Activated B cell treated with CpG ODN at 0.5 μM for 24 hours (primary cell): Measurements from ENCODE around the gene ZC3H6. TPM values are rescaled to one million over a fixed set of nuclear protein-coding genes. Genes with fewer than 3 reads are reported as not detected.

Experiments used
- ATAC-seq: fragments of 200-7000 bp; cut with Tn5 transposase; one replicate; pipeline ENCODE4 v1.10.0; 2021; ENCODE audit warnings: low read depth, mild to moderate bottlenecking, moderate library complexity
- CTCF ChIA-PET: fragments of 350-600 bp; sonication (Branson Sonifier 250); formaldehyde crosslinking; loops from one replicate; lab custom pipeline; 2021; ENCODE audit warnings: antibody characterized with exemption; lab: Charles Lee
- POLR2A ChIA-PET: fragments of 350-600 bp; sonication (Branson Sonifier 250); formaldehyde crosslinking; loops from one replicate; lab custom pipeline; 2021; ENCODE audit warnings: antibody characterized with exemption; lab: Charles Lee
- DNase-seq: peaks from one replicate; pipeline ENCODE4 v3.0.0; 2022
- H3K27ac Mint-ChIP-seq: one replicate; pipeline ENCODE4 v1.8.0; 2020; ENCODE audit warnings: mixed read lengths
- H3K27me3 Mint-ChIP-seq: one replicate; pipeline ENCODE4 v1.8.0; 2021; ENCODE audit warnings: mixed read lengths
- H3K36me3 Mint-ChIP-seq: one replicate; pipeline ENCODE4 v1.8.0; 2021; ENCODE audit warnings: low read depth, mixed read lengths
- H3K4me1 Mint-ChIP-seq: one replicate; pipeline ENCODE4 v1.8.0; 2021; ENCODE audit warnings: mixed read lengths
- H3K4me3 Mint-ChIP-seq: one replicate; pipeline ENCODE4 v1.8.0; 2020; ENCODE audit warnings: mild to moderate bottlenecking, mixed read lengths
- H3K9me3 Mint-ChIP-seq: one replicate; pipeline ENCODE4 v1.8.0; 2020; ENCODE audit warnings: mixed read lengths
- intact Hi-C: fragments of 100-400 bp; cut with micrococcal nuclease; formaldehyde crosslinking; loops from one replicate; pipeline ENCODE4 v1.15.1; 2024
- total RNA-seq: library from RNA; stranded (reverse); gene quantifications from 2 replicates; pipeline ENCODE4 v1.2.3, GENCODE V29; 2022
- TF ChIP-seq, protein P1 (sequence below): fragments of 200-600 bp; IDR thresholded peaks from one replicate; pipeline ENCODE4 v1.8.0; 2022; ENCODE audit warnings: antibody characterized with exemption, mild to moderate bottlenecking

Gene ZC3H6
- total RNA-seq, 1 donor from 2014 or later, result 7.3 TPM

DNA sequence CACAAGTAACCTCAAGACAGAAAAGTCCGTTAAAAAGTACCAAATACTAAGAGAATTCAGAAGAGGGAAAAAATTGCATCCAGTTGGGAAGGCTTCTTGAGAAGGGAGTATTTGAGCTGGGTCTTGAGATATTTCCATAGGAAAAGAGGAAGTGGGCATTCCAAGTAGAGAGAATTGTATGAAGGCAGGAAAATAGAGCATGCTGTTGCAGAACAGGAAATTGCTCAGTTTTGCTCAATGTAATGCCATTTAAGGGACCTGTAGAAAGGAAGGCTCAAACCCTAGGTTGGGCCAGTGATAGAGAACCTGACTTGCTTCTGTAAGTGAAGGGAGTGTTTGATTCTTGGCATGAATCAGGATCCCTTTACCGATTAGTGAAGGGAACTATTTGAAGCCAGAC lies 19.5 kb upstream of the ZC3H6 start:
- H3K27me3 Mint-ChIP-seq, result no peaks in the 10 kb centered on the region

DNA sequence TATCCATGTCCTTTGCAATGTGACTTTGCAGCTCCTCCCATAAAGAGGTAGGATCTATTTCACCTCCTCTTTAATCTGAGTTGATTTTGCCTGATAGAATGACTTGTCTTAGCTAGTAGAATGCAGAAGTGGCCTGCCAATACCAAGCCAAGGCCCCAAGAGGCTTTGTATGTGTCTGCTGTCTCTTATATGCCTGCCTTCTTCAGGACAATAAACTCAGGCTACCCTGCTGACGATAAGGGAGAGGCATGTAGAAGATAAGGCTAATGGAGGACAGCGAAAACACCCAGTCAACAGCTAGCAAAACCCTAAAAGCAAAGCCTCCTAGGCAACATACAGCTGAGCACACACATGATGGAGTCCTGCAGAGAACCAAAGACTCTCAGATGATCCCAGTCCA lies 18.7 kb upstream of the ZC3H6 start:
- Mint-ChIP-seq H3K4me3 (no peak overlapping the region), H3K4me1 (peaks cover 14% of the 10 kb centered on the region), H3K9me3 (no peaks in the 10 kb centered on the region), H3K36me3 (peaks cover 3% of the 10 kb centered on the region), H3K27ac (no peak overlapping the region), H3K27me3 (no peaks in the 10 kb centered on the region)
- ATAC-seq, result no peak
- TF ChIP-seq, protein P1, sequence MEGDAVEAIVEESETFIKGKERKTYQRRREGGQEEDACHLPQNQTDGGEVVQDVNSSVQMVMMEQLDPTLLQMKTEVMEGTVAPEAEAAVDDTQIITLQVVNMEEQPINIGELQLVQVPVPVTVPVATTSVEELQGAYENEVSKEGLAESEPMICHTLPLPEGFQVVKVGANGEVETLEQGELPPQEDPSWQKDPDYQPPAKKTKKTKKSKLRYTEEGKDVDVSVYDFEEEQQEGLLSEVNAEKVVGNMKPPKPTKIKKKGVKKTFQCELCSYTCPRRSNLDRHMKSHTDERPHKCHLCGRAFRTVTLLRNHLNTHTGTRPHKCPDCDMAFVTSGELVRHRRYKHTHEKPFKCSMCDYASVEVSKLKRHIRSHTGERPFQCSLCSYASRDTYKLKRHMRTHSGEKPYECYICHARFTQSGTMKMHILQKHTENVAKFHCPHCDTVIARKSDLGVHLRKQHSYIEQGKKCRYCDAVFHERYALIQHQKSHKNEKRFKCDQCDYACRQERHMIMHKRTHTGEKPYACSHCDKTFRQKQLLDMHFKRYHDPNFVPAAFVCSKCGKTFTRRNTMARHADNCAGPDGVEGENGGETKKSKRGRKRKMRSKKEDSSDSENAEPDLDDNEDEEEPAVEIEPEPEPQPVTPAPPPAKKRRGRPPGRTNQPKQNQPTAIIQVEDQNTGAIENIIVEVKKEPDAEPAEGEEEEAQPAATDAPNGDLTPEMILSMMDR, result no peak
- ChIA-PET POLR2A (interaction anchor here (1.2 kb wide), 1 partner anchor 18 kb away, joined by 3 read pairs; no protein-coding TSS in a partner anchor), CTCF (interaction anchor here (0.9 kb wide), 1 partner anchor 135 kb away, joined by 3 read pairs; no protein-coding TSS in a partner anchor)
- DNase-seq, result no peak
- intact Hi-C loops, result loop anchor here (5.0 kb wide), 3 partner anchors 66 to 326 kb away; partner anchors contain the start of gene CHCHD5

More for the DNA sequence above, 19.5 kb upstream of the ZC3H6 start:
- no peaks in the 10 kb centered on the region for H3K9me3 Mint-ChIP-seq
- TF ChIP-seq, protein P1, result no peak
- H3K4me1 Mint-ChIP-seq, result peaks cover 14% of the 10 kb centered on the region
- H3K36me3 Mint-ChIP-seq, result peaks cover 3% of the 10 kb centered on the region
- intact Hi-C loops, result loop anchor here (1.0 to 5.0 kb wide), 4 partner anchors 66 to 326 kb away; partner anchors contain the start of genes CHCHD5 and POLR1B
- no peak for DNase-seq
- ChIA-PET POLR2A (interaction anchor here (0.8 to 1.4 kb wide), 3 partner anchors 19 to 134 kb away, joined by 3 to 4 read pairs (median 4); no protein-coding TSS in a partner anchor), CTCF (no interaction called here)
- H3K4me3 Mint-ChIP-seq, result no peak overlapping the region
- H3K27ac Mint-ChIP-seq, result peak overlapping the region; percentile 47
- ATAC-seq, result no peak

DNA sequence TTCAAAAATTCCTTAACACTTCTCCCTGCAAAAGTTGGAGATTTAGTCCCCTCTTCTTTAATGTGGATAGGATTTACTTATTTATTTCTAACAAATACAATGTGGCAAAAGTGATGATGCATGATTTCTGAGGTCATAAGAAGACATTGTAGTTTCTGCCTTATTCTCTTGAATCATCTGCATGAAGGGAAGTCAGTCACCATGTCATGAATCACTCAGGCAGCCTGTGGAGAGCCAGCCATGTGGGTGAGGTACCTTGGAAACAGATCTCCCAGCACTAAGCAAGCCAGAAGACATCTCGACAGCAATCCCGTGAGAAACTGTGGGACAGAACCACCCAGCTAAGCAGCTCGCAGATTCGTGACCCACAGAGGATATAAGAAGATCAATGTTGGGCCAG lies 17.8 kb upstream of the ZC3H6 start:
- no peak for ATAC-seq
- intact Hi-C loops, result loop anchor here (5.0 kb wide), 3 partner anchors 65 to 325 kb away; partner anchors contain the start of gene CHCHD5
- no peak overlapping the region for H3K27ac Mint-ChIP-seq
- TF ChIP-seq, protein P1, result no peak
- H3K4me3 Mint-ChIP-seq, result no peak overlapping the region
- CTCF ChIA-PET, result interaction anchor here (1.1 kb wide), 1 partner anchor 210 kb away, joined by 3 read pairs; no protein-coding TSS in a partner anchor
- H3K4me1 Mint-ChIP-seq, result peaks cover 14% of the 10 kb centered on the region
- H3K36me3 Mint-ChIP-seq, result peaks cover 3% of the 10 kb centered on the region
- DNase-seq, result no peak
- no peaks in the 10 kb centered on the region for H3K27me3 Mint-ChIP-seq
- POLR2A ChIA-PET, result interaction anchor here (1.2 kb wide), 1 partner anchor 17 kb away, joined by 3 read pairs; no protein-coding TSS in a partner anchor
- H3K9me3 Mint-ChIP-seq, result no peaks in the 10 kb centered on the region

DNA sequence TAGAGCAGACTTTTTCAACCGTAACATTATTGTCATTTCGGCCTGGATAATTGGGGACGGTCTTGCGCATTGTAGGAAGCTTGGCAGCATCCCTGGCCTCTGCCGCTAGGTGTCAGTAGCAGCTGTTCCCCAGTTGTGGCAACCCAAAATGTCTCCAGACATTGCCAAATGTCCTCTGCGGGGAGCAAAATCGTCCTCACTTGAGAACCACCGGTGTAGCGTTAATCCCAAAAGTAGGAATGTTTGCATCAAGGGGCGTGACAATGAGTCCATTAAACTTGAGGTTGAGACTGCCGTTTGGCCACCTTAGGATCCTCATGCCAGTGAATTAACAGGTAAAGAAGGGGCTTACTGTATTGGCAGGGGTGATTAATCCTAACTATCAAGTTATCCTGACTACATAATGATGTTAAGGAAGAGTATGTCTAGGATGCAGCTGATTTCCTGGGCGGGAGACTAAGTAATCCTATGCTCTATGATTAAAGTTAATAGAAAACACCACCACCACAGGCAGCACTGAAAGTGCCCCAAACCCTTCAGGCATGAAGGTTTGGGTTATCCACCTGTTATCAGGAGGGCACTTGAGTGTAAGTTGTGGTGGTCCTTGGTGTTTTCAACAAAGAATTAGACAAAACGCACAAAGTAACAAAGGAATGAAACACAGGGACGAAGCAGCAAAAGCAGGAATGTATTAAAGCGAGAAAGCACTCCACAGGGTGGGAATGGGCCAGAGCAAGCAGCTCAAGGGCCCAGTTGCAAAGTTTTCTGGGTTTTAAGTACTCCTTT lies 15.7 kb upstream of the ZC3H6 start:
- intact Hi-C loops, result loop anchor here (1.0 to 5.0 kb wide), 5 partner anchors 16 to 372 kb away; partner anchors contain the start of genes CHCHD5 and ZC3H6
- peak; percentile 66 for DNase-seq
- TF ChIP-seq, protein P1, result peak; percentile 68

DNA sequence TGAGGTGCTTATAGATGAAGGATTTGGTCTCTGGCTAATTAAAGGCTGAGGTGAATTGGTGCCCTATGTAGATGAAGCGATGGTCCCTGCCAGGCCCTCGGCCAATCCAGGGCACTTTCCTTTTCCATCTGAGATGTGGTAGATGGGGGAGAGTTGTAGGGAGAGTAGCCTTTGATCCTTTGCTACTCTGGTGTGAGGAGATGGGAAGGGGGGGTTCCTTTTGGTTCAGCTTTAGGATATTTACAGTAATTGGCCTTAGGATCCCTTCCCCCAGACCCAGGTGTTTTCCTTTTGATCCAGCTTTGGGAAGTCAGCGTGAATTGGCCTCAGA lies 15.1 kb upstream of the ZC3H6 start:
- no peak overlapping the region for H3K4me3 Mint-ChIP-seq
- CTCF ChIA-PET, result interaction anchor here (1.0 to 2.9 kb wide), 6 partner anchors 9 to 241 kb away, joined by 3 to 14 read pairs (median 3); no protein-coding TSS in a partner anchor
- H3K27me3 Mint-ChIP-seq, result no peaks in the 10 kb centered on the region
- intact Hi-C loops, result no loop called here
- POLR2A ChIA-PET, result interaction anchor here (2.6 kb wide), 1 partner anchor 14 kb away, joined by 15 read pairs; no protein-coding TSS in a partner anchor
- H3K4me1 Mint-ChIP-seq, result peaks cover 14% of the 10 kb centered on the region
- TF ChIP-seq, protein P1, result no peak
- H3K9me3 Mint-ChIP-seq, result peaks cover 2% of the 10 kb centered on the region
- no peaks in the 10 kb centered on the region for H3K36me3 Mint-ChIP-seq
- DNase-seq (no peak), ATAC-seq (no peak)
- no peak overlapping the region for H3K27ac Mint-ChIP-seq

More for the DNA sequence above, 15.7 kb upstream of the ZC3H6 start:
- CTCF ChIA-PET, result interaction anchor here (1.0 to 2.9 kb wide), 9 partner anchors 9 to 241 kb away, joined by 3 to 14 read pairs (median 3); no protein-coding TSS in a partner anchor
- peaks cover 2% of the 10 kb centered on the region for H3K9me3 Mint-ChIP-seq
- ATAC-seq, result peak; percentile 38
- H3K4me3 Mint-ChIP-seq, result peak overlapping the region; percentile 75
- H3K27ac Mint-ChIP-seq, result no peak overlapping the region
- no peaks in the 10 kb centered on the region for H3K36me3 Mint-ChIP-seq
- H3K27me3 Mint-ChIP-seq, result no peaks in the 10 kb centered on the region
- POLR2A ChIA-PET, result interaction anchor here (0.7 to 2.6 kb wide), 3 partner anchors 15 to 227 kb away, joined by 5 to 15 read pairs (median 5); partner anchors contain the start of gene RGPD8
- H3K4me1 Mint-ChIP-seq, result peaks cover 14% of the 10 kb centered on the region
